Nephron progenitor cell (in vitro differentiated cells): Measurements from ENCODE around the gene MUL1.
"Not testable (repeated sequence)": the region's sequence is repeated elsewhere in the genome, so short reads cannot be mapped to it uniquely, and the experiment has no call there.

Source experiments
- DNase-seq: peaks from one replicate; pipeline ENCODE4 v3.0.0; 2021
- H3K27ac Mint-ChIP-seq: 2 replicates; pipeline ENCODE4 v1.8.0; 2021; ENCODE audit warnings: mild to moderate bottlenecking, moderate library complexity, mixed read lengths
- H3K27me3 Mint-ChIP-seq: 2 replicates; pipeline ENCODE4 v1.8.0; 2021; ENCODE audit warnings: mild to moderate bottlenecking, low read depth, mixed read lengths; ENCODE audit not compliant: poor library complexity
- H3K36me3 Mint-ChIP-seq: 2 replicates; pipeline ENCODE4 v1.8.0; 2021; ENCODE audit warnings: low read depth, mixed read lengths
- H3K4me1 Mint-ChIP-seq: 2 replicates; pipeline ENCODE4 v1.8.0; 2021; ENCODE audit warnings: mixed read lengths
- H3K4me3 Mint-ChIP-seq: 2 replicates; pipeline ENCODE4 v1.8.0; 2021; ENCODE audit warnings: mild to moderate bottlenecking, moderate library complexity, mixed read lengths
- H3K9me3 Mint-ChIP-seq: 2 replicates; pipeline ENCODE4 v1.8.0; 2021; ENCODE audit warnings: mild to moderate bottlenecking, moderate library complexity, mixed read lengths
- TF ChIP-seq, protein P1 (sequence below): fragments of 200-600 bp; sonication (generic); IDR thresholded peaks from 2 replicates; pipeline ENCODE4 v1.5.0; 2021; ENCODE audit warnings: antibody characterized with exemption

Gene MUL1

DNA sequence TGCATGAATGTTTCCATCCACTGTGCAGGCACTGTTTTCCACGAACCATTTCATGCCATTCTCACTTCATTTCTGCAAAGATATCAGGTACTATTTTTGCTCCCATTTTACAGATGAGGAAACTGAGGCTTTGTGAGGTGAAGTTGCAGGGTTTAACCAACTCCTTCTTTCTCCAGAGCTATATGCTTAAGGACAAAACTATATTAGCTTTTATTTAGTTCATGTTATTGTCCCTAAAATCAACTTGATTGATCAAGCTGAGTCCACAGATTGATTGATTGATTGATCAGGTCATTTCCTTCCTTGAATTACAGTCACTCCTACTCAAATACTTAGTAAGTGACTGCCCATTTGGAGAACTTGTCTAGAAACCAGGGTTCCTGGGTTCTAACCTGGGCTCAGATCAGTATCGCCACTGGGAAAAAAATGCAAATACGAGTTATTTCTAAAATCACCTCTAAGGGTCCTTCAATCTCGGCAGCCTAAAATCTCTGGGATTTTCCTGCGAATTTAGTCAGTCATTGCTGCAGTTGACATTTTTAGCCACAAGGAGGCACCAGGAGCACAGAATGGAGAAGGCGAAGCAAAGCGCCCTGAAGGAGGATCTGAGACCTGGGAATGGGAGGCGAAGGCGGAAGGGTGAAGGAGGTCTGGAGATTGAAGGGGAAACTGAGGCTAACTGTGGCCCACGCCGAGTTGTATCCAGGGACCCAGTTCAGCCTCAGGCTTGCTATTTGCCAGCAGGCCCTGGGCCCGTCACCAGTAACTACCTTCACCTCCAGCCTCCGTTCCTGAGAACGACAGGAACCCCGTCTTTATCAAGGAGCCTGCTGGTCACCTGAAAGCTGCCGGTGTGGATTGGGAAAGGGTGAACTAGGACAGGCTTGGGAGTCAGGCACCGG lies 14.3 kb upstream of the MUL1 start:
- peaks cover 94% of the 10 kb centered on the region for H3K27me3 Mint-ChIP-seq
- H3K4me1 Mint-ChIP-seq, result no peaks in the 10 kb centered on the region
- TF ChIP-seq, protein P1, sequence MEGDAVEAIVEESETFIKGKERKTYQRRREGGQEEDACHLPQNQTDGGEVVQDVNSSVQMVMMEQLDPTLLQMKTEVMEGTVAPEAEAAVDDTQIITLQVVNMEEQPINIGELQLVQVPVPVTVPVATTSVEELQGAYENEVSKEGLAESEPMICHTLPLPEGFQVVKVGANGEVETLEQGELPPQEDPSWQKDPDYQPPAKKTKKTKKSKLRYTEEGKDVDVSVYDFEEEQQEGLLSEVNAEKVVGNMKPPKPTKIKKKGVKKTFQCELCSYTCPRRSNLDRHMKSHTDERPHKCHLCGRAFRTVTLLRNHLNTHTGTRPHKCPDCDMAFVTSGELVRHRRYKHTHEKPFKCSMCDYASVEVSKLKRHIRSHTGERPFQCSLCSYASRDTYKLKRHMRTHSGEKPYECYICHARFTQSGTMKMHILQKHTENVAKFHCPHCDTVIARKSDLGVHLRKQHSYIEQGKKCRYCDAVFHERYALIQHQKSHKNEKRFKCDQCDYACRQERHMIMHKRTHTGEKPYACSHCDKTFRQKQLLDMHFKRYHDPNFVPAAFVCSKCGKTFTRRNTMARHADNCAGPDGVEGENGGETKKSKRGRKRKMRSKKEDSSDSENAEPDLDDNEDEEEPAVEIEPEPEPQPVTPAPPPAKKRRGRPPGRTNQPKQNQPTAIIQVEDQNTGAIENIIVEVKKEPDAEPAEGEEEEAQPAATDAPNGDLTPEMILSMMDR, result peak; percentile 85
- peak; percentile 87 for DNase-seq
- H3K4me3 Mint-ChIP-seq, result no peak overlapping the region
- no peaks in the 10 kb centered on the region for H3K9me3 Mint-ChIP-seq
- H3K36me3 Mint-ChIP-seq, result no peaks in the 10 kb centered on the region
- no peak overlapping the region for H3K27ac Mint-ChIP-seq

DNA sequence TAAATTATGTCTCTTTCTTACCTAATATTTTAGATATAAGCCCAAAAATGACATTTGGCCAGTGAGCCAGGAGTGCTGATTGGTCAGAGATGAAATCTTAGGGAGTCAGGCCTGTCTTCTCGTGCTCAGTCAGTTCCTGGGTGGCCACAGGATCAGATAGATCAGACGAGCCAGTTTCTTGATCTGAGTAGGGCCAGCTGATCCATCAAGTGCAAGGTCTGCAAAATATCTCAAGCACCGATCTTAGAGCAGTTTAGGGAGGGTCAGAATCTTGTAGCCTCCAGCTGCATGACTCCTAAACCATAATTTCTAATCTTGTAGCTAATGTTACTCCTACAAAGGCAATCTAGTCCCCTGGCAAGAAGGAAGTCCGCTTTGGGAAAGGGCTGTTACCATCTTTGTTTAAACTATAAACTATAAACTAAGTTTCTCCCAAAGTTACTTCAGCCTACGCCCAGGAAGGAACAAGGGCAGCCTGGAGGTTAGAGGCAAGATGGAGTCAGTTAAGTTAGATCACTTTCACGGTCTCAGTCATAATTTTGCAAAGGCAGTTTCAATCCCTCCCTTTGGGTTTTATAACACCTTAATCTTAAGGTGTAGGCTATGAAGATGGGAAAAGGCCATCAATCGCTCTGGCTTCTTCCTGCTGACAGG lies 11.8 kb upstream of the MUL1 start:
- not testable (repeated sequence) for H3K4me3 Mint-ChIP-seq, H3K27ac Mint-ChIP-seq, DNase-seq, H3K9me3 Mint-ChIP-seq, H3K4me1 Mint-ChIP-seq, H3K36me3 Mint-ChIP-seq
- H3K27me3 Mint-ChIP-seq, result peaks cover 95% of the 10 kb centered on the region

DNA sequence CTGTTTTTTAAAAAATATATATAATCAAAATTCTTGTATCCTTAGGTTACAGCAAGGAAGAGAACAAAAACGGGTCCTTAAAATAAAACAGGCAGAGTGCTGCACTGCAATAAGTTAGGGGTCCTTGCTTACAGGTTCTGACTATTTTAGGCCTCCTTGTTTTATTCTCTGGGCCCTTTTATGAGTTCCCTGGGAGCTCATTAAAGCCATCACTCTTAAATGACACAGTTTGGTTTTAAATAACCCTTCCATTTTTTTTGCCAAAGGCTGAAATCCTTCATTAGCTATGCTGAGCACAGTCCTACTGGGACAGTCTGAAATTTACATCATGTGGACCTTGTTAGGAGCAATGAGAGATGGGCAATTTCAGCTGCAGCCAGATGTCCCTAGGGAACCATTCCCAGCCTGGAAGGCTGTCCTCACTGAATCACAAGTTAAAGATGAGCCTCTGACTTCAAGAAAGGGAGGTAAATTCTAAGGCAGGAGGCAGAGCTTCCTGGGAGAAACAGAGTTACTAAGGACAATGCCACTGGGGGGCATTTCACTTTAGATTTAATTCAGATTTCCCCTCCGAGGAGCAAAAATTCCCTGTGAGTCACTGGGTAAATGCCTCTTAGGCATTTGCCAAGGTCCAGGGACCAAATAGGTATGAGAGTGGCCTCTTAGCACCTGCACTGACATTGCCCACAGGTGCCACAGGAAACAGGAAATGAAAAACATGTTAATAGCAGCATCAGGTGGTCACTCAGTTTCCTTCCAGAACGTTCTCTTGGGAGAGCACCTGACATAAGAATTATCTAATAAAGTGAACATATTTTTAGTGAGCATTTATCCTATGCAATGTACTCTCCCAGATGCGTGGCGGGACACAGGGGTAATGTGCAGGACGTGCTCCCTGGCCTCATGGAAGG lies 3.8 kb upstream of the MUL1 start:
- TF ChIP-seq, protein P1, result no peak

DNA sequence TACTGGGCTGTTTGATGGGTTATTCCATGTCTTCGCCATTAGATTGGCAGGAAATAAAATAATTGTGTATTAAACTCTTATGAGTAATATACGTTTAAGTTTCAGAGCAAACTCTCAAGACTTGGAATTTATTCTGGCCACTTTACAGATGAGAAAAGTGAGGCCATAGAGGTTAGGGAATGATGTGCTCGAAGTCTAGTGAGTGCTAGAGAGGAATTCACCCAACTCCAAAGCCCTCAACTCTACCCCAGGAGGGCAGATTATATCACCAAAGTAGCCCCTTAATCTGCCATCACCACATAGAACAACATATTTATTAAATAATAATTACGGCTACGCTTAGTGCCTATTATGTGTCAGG lies 440 bp upstream of the MUL1 start:
- H3K9me3 Mint-ChIP-seq, result no peaks in the 10 kb centered on the region
- no peak overlapping the region for H3K27ac Mint-ChIP-seq
- peaks cover 51% of the 10 kb centered on the region for H3K27me3 Mint-ChIP-seq
- H3K4me3 Mint-ChIP-seq, result peak overlapping the region; percentile 94
- H3K4me1 Mint-ChIP-seq, result peaks cover 39% of the 10 kb centered on the region
- TF ChIP-seq, protein P1, result no peak
- peaks cover 8% of the 10 kb centered on the region for H3K36me3 Mint-ChIP-seq
- no peak for DNase-seq

More for the DNA sequence above, 3.8 kb upstream of the MUL1 start:
- Mint-ChIP-seq H3K4me3 (no peak overlapping the region), H3K9me3 (no peaks in the 10 kb centered on the region), H3K4me1 (peaks cover 25% of the 10 kb centered on the region), H3K36me3 (peaks cover 5% of the 10 kb centered on the region), H3K27me3 (peaks cover 83% of the 10 kb centered on the region), H3K27ac (no peak overlapping the region)
- DNase-seq, result peak; percentile 25

DNA sequence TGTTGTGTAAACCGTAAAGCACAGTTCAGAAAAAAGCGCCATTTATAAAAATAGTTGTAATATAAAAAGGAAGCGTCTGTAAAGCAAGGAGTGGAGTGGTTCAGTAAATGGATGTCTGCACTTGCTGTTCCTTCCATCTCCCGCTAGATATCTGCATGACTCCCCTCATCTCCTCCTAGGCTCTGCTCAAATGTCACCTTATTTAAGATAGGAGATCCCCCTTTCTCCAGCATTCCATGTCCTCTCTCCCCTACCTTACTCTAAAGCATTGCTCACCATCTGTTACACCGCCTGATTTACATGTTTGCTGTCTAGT lies 745 bp downstream of the MUL1 start:
- peaks cover 8% of the 10 kb centered on the region for H3K36me3 Mint-ChIP-seq
- no peaks in the 10 kb centered on the region for H3K9me3 Mint-ChIP-seq
- peaks cover 39% of the 10 kb centered on the region for H3K4me1 Mint-ChIP-seq
- H3K4me3 Mint-ChIP-seq, result peak overlapping the region; percentile 94
- H3K27me3 Mint-ChIP-seq, result peaks cover 39% of the 10 kb centered on the region
- TF ChIP-seq, protein P1, result no peak
- H3K27ac Mint-ChIP-seq, result peak overlapping the region; percentile 91
- DNase-seq, result no peak

DNA sequence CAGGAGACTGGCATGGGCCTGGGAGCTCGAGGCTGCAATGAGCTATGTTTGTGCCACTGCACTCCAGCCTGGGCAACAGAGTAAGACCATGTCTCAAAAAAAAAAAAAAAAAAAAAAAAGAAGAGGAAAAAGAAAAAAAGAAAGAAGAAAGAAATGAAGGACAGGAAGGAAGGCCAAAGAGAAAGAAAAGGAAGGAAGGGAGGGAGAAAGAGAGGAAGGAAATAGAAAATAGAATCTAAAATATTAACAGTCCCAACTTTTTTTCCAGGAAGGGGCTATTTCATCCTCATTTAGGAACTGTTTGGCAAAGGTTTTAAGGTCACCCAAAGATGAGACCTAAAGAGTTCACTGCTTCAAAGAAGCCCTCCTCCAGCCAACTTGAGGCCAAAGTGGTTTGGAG lies 2.5 kb downstream of the MUL1 start:
- Mint-ChIP-seq H3K9me3 (no peaks in the 10 kb centered on the region), H3K4me1 (peaks cover 28% of the 10 kb centered on the region), H3K36me3 (peaks cover 14% of the 10 kb centered on the region), H3K27ac (no peak overlapping the region), H3K27me3 (peaks cover 26% of the 10 kb centered on the region), H3K4me3 (peak overlapping the region; percentile 68)
- TF ChIP-seq, protein P1, result no peak
- no peak for DNase-seq
